ENCODE data around the gene UMAD1.

The UMAD1 gene

DNA sequence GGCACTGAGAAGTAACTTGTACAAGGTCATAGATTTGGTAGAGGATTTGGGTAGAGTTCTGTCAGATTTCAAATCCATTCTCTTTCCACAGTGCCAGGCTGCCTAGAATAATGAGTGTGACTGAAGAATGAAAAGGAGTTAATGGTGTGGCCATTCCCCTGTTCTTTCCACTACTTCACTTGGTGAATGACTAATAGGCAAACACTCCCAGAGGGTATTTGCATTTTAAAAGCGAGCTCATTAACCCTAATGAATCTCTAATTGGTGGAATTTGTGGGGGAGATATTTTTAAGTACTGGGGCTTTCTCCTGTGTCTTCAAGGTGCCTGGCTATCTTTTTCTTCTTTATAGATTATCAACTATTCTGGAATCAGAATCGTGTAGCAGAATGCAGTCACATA is 152.7 kb downstream of the UMAD1 start:
- H3K36me3 ChIP-seq: peaks cover 0 to 15% (median 9%) of the 10 kb centered on the region in 3 donors
- TF ChIP-seq, protein P1, sequence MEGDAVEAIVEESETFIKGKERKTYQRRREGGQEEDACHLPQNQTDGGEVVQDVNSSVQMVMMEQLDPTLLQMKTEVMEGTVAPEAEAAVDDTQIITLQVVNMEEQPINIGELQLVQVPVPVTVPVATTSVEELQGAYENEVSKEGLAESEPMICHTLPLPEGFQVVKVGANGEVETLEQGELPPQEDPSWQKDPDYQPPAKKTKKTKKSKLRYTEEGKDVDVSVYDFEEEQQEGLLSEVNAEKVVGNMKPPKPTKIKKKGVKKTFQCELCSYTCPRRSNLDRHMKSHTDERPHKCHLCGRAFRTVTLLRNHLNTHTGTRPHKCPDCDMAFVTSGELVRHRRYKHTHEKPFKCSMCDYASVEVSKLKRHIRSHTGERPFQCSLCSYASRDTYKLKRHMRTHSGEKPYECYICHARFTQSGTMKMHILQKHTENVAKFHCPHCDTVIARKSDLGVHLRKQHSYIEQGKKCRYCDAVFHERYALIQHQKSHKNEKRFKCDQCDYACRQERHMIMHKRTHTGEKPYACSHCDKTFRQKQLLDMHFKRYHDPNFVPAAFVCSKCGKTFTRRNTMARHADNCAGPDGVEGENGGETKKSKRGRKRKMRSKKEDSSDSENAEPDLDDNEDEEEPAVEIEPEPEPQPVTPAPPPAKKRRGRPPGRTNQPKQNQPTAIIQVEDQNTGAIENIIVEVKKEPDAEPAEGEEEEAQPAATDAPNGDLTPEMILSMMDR (IDR thresholded peaks at IDR 0.05): no peak
- no peaks in the 10 kb centered on the region for H3K9me3 ChIP-seq
- H3K27me3 ChIP-seq: no peaks in the 10 kb centered on the region
- H3K4me3 ChIP-seq: no peak overlapping the region
- no peak for DNase-seq
- intact Hi-C loops (cut with DNase I; ENCODE audit: low total_unique reads): no loop called here
- H3K4me1 ChIP-seq: no peaks in the 10 kb centered on the region
- H3K27ac ChIP-seq: no peak overlapping the region

DNA sequence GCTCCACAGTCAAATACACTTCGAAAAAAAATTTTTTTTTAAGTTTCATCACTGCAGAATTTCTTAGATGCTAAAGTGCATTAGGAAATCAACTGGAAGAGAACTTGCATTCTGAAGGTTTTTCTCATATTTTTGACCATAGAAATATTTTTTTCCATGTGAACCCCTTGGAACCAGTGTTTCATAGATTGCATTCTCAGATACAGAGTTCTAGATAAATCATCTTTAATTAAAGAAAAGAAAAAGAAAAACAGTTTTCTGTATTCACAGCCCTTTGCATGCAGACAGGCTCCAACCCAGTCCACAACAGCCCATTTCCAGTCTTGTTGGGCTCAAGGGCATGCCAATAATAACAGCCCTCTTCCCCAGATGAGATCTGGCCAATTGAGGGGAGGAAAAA is 153.4 kb downstream of the UMAD1 start:
- H3K9me3 ChIP-seq: no peaks in the 10 kb centered on the region
- no peak overlapping the region for H3K4me3 ChIP-seq
- no peaks in the 10 kb centered on the region for H3K4me1 ChIP-seq
- intact Hi-C loops (cut with DNase I; ENCODE audit: low total_unique reads): no loop called here
- H3K36me3 ChIP-seq: peaks cover 0 to 15% (median 9%) of the 10 kb centered on the region in 3 donors
- DNase-seq: no peak
- TF ChIP-seq, protein P1 (IDR thresholded peaks at IDR 0.05): no peak
- H3K27ac ChIP-seq: no peak overlapping the region
- H3K27me3 ChIP-seq: no peaks in the 10 kb centered on the region

DNA sequence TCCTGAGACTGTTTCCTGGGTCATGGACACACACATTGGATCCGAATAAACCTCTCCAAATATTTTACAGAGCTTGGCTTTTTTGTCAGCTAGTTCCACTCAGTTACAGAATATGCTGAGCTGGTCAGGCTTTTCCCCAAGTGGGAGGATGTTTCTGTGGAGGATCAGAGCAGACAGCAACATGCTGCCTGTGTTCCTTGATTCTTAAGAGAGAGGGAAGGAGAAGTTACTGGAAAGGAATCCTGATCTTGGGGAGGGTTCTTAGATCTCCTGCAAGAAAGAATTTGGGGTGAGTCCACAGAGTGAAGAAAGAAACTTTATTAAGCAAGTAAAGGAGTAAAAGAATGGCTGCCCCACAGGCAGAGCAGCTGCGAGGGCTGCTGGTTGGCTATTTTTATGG is 154.7 kb downstream of the UMAD1 start:
- DNase-seq: no peak
- intact Hi-C loops (cut with DNase I; ENCODE audit: low total_unique reads): no loop called here
- Histone ChIP-seq H3K4me1 (no peaks in the 10 kb centered on the region), H3K36me3 (peaks cover 0 to 15% (median 9%) of the 10 kb centered on the region in 3 donors), H3K9me3 (no peaks in the 10 kb centered on the region), H3K27ac (no peak overlapping the region), H3K4me3 (no peak overlapping the region), H3K27me3 (no peaks in the 10 kb centered on the region)
- TF ChIP-seq, protein P1 (IDR thresholded peaks at IDR 0.05): no peak

GRCh38 chr7:7795630-7796121 is 155.1 kb downstream of the UMAD1 start:
- intact Hi-C loops (cut with DNase I; ENCODE audit: low total_unique reads): no loop called here
- TF ChIP-seq, protein P1 (IDR thresholded peaks at IDR 0.05): no peak
- no peaks in the 10 kb centered on the region for H3K27me3 ChIP-seq
- H3K27ac ChIP-seq: no peak overlapping the region
- no peaks in the 10 kb centered on the region for H3K4me1 ChIP-seq
- H3K9me3 ChIP-seq: no peaks in the 10 kb centered on the region
- no peak overlapping the region for H3K4me3 ChIP-seq
- DNase-seq: no peak
- H3K36me3 ChIP-seq: peaks cover 0 to 15% (median 9%) of the 10 kb centered on the region in 3 donors

DNA sequence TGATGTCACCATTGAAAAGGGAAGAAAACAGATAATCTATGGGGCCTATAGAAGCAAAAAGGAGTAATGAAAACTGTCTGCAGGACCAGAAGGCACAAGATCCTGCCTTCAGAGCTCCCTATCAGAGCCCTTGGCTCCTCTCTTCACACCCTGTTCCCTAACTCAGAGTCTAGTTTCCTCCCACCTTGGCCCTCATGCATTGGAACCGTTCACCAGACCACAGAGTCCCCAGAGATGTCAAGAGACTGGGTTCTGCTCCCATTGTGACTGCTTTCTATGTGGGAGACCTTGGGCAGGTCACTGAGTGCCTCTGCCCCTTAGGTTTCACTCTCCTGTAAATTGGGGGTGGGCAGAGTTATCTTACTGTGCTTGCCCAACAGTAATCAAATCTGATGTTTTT is 158.0 kb downstream of the UMAD1 start:
- no peak overlapping the region for H3K27ac ChIP-seq
- H3K27me3 ChIP-seq: no peaks in the 10 kb centered on the region
- no peaks in the 10 kb centered on the region for H3K4me1 ChIP-seq
- intact Hi-C loops (cut with DNase I; ENCODE audit: low total_unique reads): no loop called here
- H3K9me3 ChIP-seq: no peaks in the 10 kb centered on the region
- TF ChIP-seq, protein P1 (IDR thresholded peaks at IDR 0.05): no peak
- DNase-seq: no peak
- peaks cover 0 to 9% (median 5%) of the 10 kb centered on the region in 3 donors for H3K36me3 ChIP-seq
- H3K4me3 ChIP-seq: no peak overlapping the region

GRCh38 chr7:7799138-7799537 is 158.6 kb downstream of the UMAD1 start:
- intact Hi-C loops (cut with DNase I; ENCODE audit: low total_unique reads): no loop called here
- H3K4me1 ChIP-seq: no peaks in the 10 kb centered on the region
- H3K4me3 ChIP-seq: no peak overlapping the region
- TF ChIP-seq, protein P1 (IDR thresholded peaks at IDR 0.05): no peak
- H3K9me3 ChIP-seq: no peaks in the 10 kb centered on the region
- no peaks in the 10 kb centered on the region for H3K27me3 ChIP-seq
- peaks cover 0 to 9% (median 5%) of the 10 kb centered on the region in 3 donors for H3K36me3 ChIP-seq
- DNase-seq: no peak
- no peak overlapping the region for H3K27ac ChIP-seq
